Thyroid gland (tissue), 4 donors: ENCODE results near the gene MEIS1. TPM values are rescaled to one million over a fixed set of nuclear protein-coding genes. Genes with fewer than 3 reads are reported as not detected.

Experiments
- DNase-seq, 2 donors: peaks; one replicate each; pipeline ENCODE4 v3.0.0-alpha.2; 2019
- H3K27ac ChIP-seq, 3 donors: fragments of 200-600 bp; sonication (generic); 1 replicate in 2 of 3; 2 replicates in 1 of 3; pipeline ENCODE4 v1.5.1; 2016 to 2019; ENCODE audit warnings: mild to moderate bottlenecking in 1 of 3, moderate library complexity in 1 of 3
- H3K27me3 ChIP-seq: fragments of 200-600 bp; sonication (generic); one replicate; pipeline ENCODE4 v1.5.1; 2019
- H3K36me3 ChIP-seq, 2 donors: fragments of 200-600 bp; sonication (generic); one replicate each; pipeline ENCODE4 v1.5.1; 2016 to 2019
- H3K4me1 ChIP-seq, 2 donors: fragments of 200-600 bp; sonication (generic); one replicate each; pipeline ENCODE4 v1.5.1; 2017 to 2019
- H3K4me3 ChIP-seq, 3 donors: fragments of 200-600 bp; sonication (generic); replicated peaks in 1 of 3; 1 replicate in 2 of 3; 2 replicates in 1 of 3; pipeline ENCODE4 v1.5.1; 2016; ENCODE audit warnings: mild to moderate bottlenecking in 1 of 3
- H3K9me3 ChIP-seq: fragments of 200-600 bp; sonication (generic); one replicate; pipeline ENCODE4 v1.5.1; 2017
- CTCF ChIP-seq, 6 experiments: fragments of 200-600 bp in 3 of 6; fragments of 450-650 bp in 3 of 6; sonication (generic) in 3 of 6; IDR thresholded peaks; one replicate each; pipeline ENCODE4 v1.5.1; 2016 to 2019; ENCODE audit warnings: antibody characterized with exemption in 6 of 6, mild to moderate bottlenecking in 2 of 6, inconsistent platforms in 1 of 6, moderate library complexity in 1 of 6
- POLR2A ChIP-seq, 2 donors: fragments of 450-650 bp; IDR thresholded peaks; one replicate each; pipeline ENCODE4 v1.6.1; 2017; ENCODE audit warnings: antibody characterized with exemption in 2 of 2, mild to moderate bottlenecking in 2 of 2, moderate library complexity in 1 of 2
- WGBS, 2 donors: methylation state at CpG; one replicate each; pipeline ENCODE4 v1.1.5; 2017; 5-methylcytosine and 5-hydroxymethylcytosine counted together
- intact Hi-C: fragments of 100-400 bp; cut with DNase I; formaldehyde crosslinking; loops from one replicate; pipeline ENCODE4 v1.15.1; 2023
- total RNA-seq, 4 donors: library from RNA; depleted of rRNA; stranded (reverse); fragments of >200 nt; gene quantifications; one replicate each; pipeline ENCODE4 v1.2.3, GENCODE V29; 2016

MEIS1 gene
- total RNA-seq, 4 donors from 2014 or later = 6.8 to 11.8 (median 9.4) TPM

- Histone ChIP-seq H3K27me3 (no peaks in the 10 kb centered on the region), H3K9me3 (no peaks in the 10 kb centered on the region), H3K4me3 (no peak overlapping the region), H3K36me3 (no peaks in the 10 kb centered on the region), H3K27ac (no peak overlapping the region), H3K4me1 (no peaks in the 10 kb centered on the region)
- DNase-seq = no peak
- intact Hi-C loops = no loop called here
- whole genome bisulfite sequencing, 2 donors = 55 to 72% methylated on average over 4 of the region's 4 CpGs
- no peak for TF ChIP-seq POLR2A (IDR thresholded peaks at IDR 0.05)
- no peak for TF ChIP-seq CTCF (IDR thresholded peaks at IDR 0.05)
Measured at GRCh38 chr2:66601624-66602023, 166.7 kb downstream of the MEIS1 start.

GRCh38 chr2:66602341-66602740 is 167.4 kb downstream of the MEIS1 start:
- Histone ChIP-seq H3K4me3 (no peak overlapping the region), H3K36me3 (no peaks in the 10 kb centered on the region), H3K4me1 (no peaks in the 10 kb centered on the region), H3K9me3 (no peaks in the 10 kb centered on the region), H3K27ac (no peak overlapping the region), H3K27me3 (no peaks in the 10 kb centered on the region)
- TF ChIP-seq CTCF (IDR thresholded peaks at IDR 0.05) = no peak
- no peak for TF ChIP-seq POLR2A (IDR thresholded peaks at IDR 0.05)
- DNase-seq = no peak
- intact Hi-C loops = no loop called here

- H3K27me3 ChIP-seq = no peaks in the 10 kb centered on the region
- no peak for DNase-seq
- no peaks in the 10 kb centered on the region for H3K9me3 ChIP-seq
- WGBS, 2 donors = 70 to 75% methylated on average over 2 of the region's 2 CpGs
- H3K27ac ChIP-seq = no peak overlapping the region
- H3K4me3 ChIP-seq = no peak overlapping the region
- no peaks in the 10 kb centered on the region for H3K36me3 ChIP-seq
- intact Hi-C loops = no loop called here
- TF ChIP-seq CTCF (IDR thresholded peaks at IDR 0.05) (no peak), POLR2A (IDR thresholded peaks at IDR 0.05) (no peak)
- no peaks in the 10 kb centered on the region for H3K4me1 ChIP-seq
Measured at GRCh38 chr2:66604326-66604725, 169.4 kb downstream of the MEIS1 start.

- Histone ChIP-seq H3K27ac (no peak overlapping the region), H3K4me1 (no peaks in the 10 kb centered on the region), H3K36me3 (no peaks in the 10 kb centered on the region), H3K4me3 (no peak overlapping the region), H3K9me3 (no peaks in the 10 kb centered on the region), H3K27me3 (no peaks in the 10 kb centered on the region)
- TF ChIP-seq POLR2A (IDR thresholded peaks at IDR 0.05) (no peak), CTCF (IDR thresholded peaks at IDR 0.05) (no peak)
- intact Hi-C loops = no loop called here
- no peak for DNase-seq
- 94 to 96% methylated on average over 7 of the region's 7 CpGs for WGBS, 2 donors
Measured at GRCh38 chr2:66604976-66605375, 170.1 kb downstream of the MEIS1 start.

GRCh38 chr2:66607152-66607551 is 172.2 kb downstream of the MEIS1 start:
- Histone ChIP-seq H3K9me3 (no peaks in the 10 kb centered on the region), H3K27ac (no peak overlapping the region), H3K4me3 (no peak overlapping the region), H3K27me3 (no peaks in the 10 kb centered on the region), H3K4me1 (no peaks in the 10 kb centered on the region), H3K36me3 (no peaks in the 10 kb centered on the region)
- 95 to 96% methylated on average over 4 of the region's 4 CpGs for WGBS, 2 donors
- TF ChIP-seq POLR2A (IDR thresholded peaks at IDR 0.05) (no peak), CTCF (IDR thresholded peaks at IDR 0.05) (no peak)
- intact Hi-C loops = no loop called here
- DNase-seq = no peak
